Astrocyte (in vitro differentiated cells and primary cell): ENCODE data around the gene SBF2. TPM values are rescaled to one million over a fixed set of nuclear protein-coding genes. Genes with fewer than 3 reads are reported as not detected.
"Not testable (repeated sequence)": the region's sequence is repeated elsewhere in the genome, so short reads cannot be mapped to it uniquely, and the experiment has no call there.

ENCODE experiments used
- DNase-seq: peaks from one replicate; pipeline ENCODE4 v3.0.0-alpha.2; 2010; ENCODE audit warnings: low read depth
- FAIRE-seq: peaks from 2 replicates; lab custom pipeline; 2011; peaks lifted over from hg19 to GRCh38; lab: Jason Lieb, UNC
- H2AFZ ChIP-seq: 2 replicates; pipeline ENCODE4 v1.6.0; 2012; ENCODE audit warnings: low read depth, low read length, inconsistent platforms
- H3K27ac ChIP-seq: 2 replicates; pipeline ENCODE4 v1.5.1; 2011; ENCODE audit warnings: low read depth, low read length, inconsistent platforms
- H3K27me3 ChIP-seq: 2 replicates; pipeline ENCODE4 v1.6.0; 2011; ENCODE audit warnings: low read length, inconsistent platforms; ENCODE audit not compliant: insufficient read depth
- H3K36me3 ChIP-seq: 2 replicates; pipeline ENCODE4 v1.5.1; 2011; ENCODE audit warnings: low read length, inconsistent platforms; ENCODE audit not compliant: insufficient read depth
- H3K4me1 ChIP-seq: 2 replicates; pipeline ENCODE4 v1.5.1; 2011; ENCODE audit warnings: low read length, inconsistent platforms; ENCODE audit not compliant: insufficient read depth
- H3K4me2 ChIP-seq: 2 replicates; pipeline ENCODE4 v1.6.0; 2012; ENCODE audit warnings: low read length, inconsistent platforms
- H3K4me3 ChIP-seq: 2 replicates; pipeline ENCODE4 v1.5.1; 2011; ENCODE audit warnings: low read depth, mild to moderate bottlenecking, low read length, inconsistent platforms; ENCODE audit not compliant: insufficient read depth
- H3K79me2 ChIP-seq: 2 replicates; pipeline ENCODE4 v1.6.0; 2012; ENCODE audit warnings: mild to moderate bottlenecking, low read length, inconsistent platforms; ENCODE audit not compliant: insufficient read depth
- H3K9ac ChIP-seq: 2 replicates; pipeline ENCODE4 v1.6.0; 2012; ENCODE audit warnings: mild to moderate bottlenecking, low read length, inconsistent platforms
- H3K9me3 ChIP-seq: 2 replicates; pipeline ENCODE4 v1.5.1; 2012; ENCODE audit warnings: low read depth, mild to moderate bottlenecking, low read length, inconsistent platforms; ENCODE audit not compliant: insufficient read depth
- H4K20me1 ChIP-seq: 2 replicates; pipeline ENCODE4 v1.6.0; 2012; ENCODE audit warnings: low read length, inconsistent platforms; ENCODE audit not compliant: insufficient read depth
- H3K27ac Mint-ChIP-seq: one replicate; pipeline ENCODE4 v1.8.0; 2021; ENCODE audit warnings: mild to moderate bottlenecking, mixed read lengths; ENCODE audit not compliant: unreplicated experiment
- H3K27me3 Mint-ChIP-seq: one replicate; pipeline ENCODE4 v1.8.0; 2021; ENCODE audit warnings: low read depth, mixed read lengths; ENCODE audit not compliant: unreplicated experiment
- H3K36me3 Mint-ChIP-seq: one replicate; pipeline ENCODE4 v1.8.0; 2021; ENCODE audit warnings: low read depth, mixed read lengths; ENCODE audit not compliant: unreplicated experiment
- H3K4me1 Mint-ChIP-seq: one replicate; pipeline ENCODE4 v1.8.0; 2021; ENCODE audit warnings: low read depth, mixed read lengths; ENCODE audit not compliant: unreplicated experiment
- H3K4me3 Mint-ChIP-seq: one replicate; pipeline ENCODE4 v1.8.0; 2021; ENCODE audit warnings: mild to moderate bottlenecking, moderate library complexity, mixed read lengths; ENCODE audit not compliant: unreplicated experiment
- H3K9me3 Mint-ChIP-seq: one replicate; pipeline ENCODE4 v1.8.0; 2021; ENCODE audit warnings: mild to moderate bottlenecking, mixed read lengths; ENCODE audit not compliant: unreplicated experiment
- CTCF ChIP-seq: IDR thresholded peaks from 2 replicates; pipeline ENCODE4 v1.5.1; 2011; ENCODE audit warnings: low read depth, mild to moderate bottlenecking, inconsistent platforms, low read length, moderate library complexity; ENCODE audit not compliant: insufficient read depth
- EZH2 ChIP-seq: IDR thresholded peaks from 2 replicates; pipeline ENCODE4 v1.6.1; 2012; ENCODE audit warnings: mild to moderate bottlenecking, low read length, inconsistent platforms; ENCODE audit not compliant: insufficient read depth
- total RNA-seq: library from RNA; stranded (reverse); gene quantifications from 2 replicates; pipeline ENCODE4 v1.2.1, GENCODE V29; 2021

SBF2 gene
- total RNA-seq, 1 donor from 2014 or later, result 50.0 TPM

GRCh38 chr11:10133251-10133650 is 160.8 kb downstream of the SBF2 start:
- not testable (repeated sequence) for H3K9ac ChIP-seq, H3K27me3 ChIP-seq, H3K27me3 Mint-ChIP-seq, H3K9me3 Mint-ChIP-seq, H3K4me3 Mint-ChIP-seq, H3K4me1 Mint-ChIP-seq, H3K4me3 ChIP-seq, H4K20me1 ChIP-seq, FAIRE-seq, H3K27ac Mint-ChIP-seq, DNase-seq, H3K27ac ChIP-seq, H3K9me3 ChIP-seq, H3K4me2 ChIP-seq, H3K79me2 ChIP-seq, H3K4me1 ChIP-seq, H3K36me3 ChIP-seq, H2AFZ ChIP-seq
- peaks cover 14% of the 10 kb centered on the region for H3K36me3 Mint-ChIP-seq

- Histone ChIP-seq H3K4me1 (no peaks in the 10 kb centered on the region), H3K4me3 (no peak overlapping the region), H3K79me2 (no peaks in the 10 kb centered on the region), H3K27me3 (no peaks in the 10 kb centered on the region), H3K9me3 (no peaks in the 10 kb centered on the region), H2AFZ (no peak overlapping the region), H3K9ac (no peak overlapping the region), H3K4me2 (no peak overlapping the region), H4K20me1 (no peaks in the 10 kb centered on the region), H3K27ac (no peak overlapping the region), H3K36me3 (no peaks in the 10 kb centered on the region)
- no peak for FAIRE-seq
- DNase-seq, result no peak
- H3K36me3 Mint-ChIP-seq, result peaks cover 14% of the 10 kb centered on the region
- H3K4me3 Mint-ChIP-seq, result no peak overlapping the region
- TF ChIP-seq CTCF (no peak), EZH2 (no peak)
- no peaks in the 10 kb centered on the region for H3K27me3 Mint-ChIP-seq
- no peak overlapping the region for H3K27ac Mint-ChIP-seq
- H3K9me3 Mint-ChIP-seq, result peaks cover 3% of the 10 kb centered on the region
- H3K4me1 Mint-ChIP-seq, result no peaks in the 10 kb centered on the region
Observed at GRCh38 chr11:10130875-10131274, 163.1 kb downstream of the SBF2 start.

- H3K4me3 Mint-ChIP-seq, H3K27ac ChIP-seq, DNase-seq, H3K27me3 Mint-ChIP-seq, H3K4me1 Mint-ChIP-seq, H3K36me3 ChIP-seq, H3K9me3 Mint-ChIP-seq, H3K9me3 ChIP-seq, H4K20me1 ChIP-seq, FAIRE-seq, H3K79me2 ChIP-seq, H2AFZ ChIP-seq, H3K27ac Mint-ChIP-seq, H3K27me3 ChIP-seq, H3K4me3 ChIP-seq, H3K4me1 ChIP-seq, H3K4me2 ChIP-seq, H3K9ac ChIP-seq: not testable (repeated sequence)
- H3K36me3 Mint-ChIP-seq, result peaks cover 10% of the 10 kb centered on the region
Observed at GRCh38 chr11:10129184-10129583, 164.8 kb downstream of the SBF2 start.
